KOPT-K1 (cell line): ENCODE measurements around the gene CFAP251.

ENCODE experiments used
- H3K27ac ChIP-seq: fragments of 200-600 bp; sonication (generic); 2 replicates; pipeline ENCODE4 v1.5.1; 2016; ENCODE audit warnings: antibody characterized with exemption, mild to moderate bottlenecking, low read depth, low read length; ENCODE audit not compliant: poor library complexity, severe bottlenecking
- H3K36me3 ChIP-seq: fragments of 200-600 bp; sonication (generic); 2 replicates; pipeline ENCODE4 v1.5.1; 2017; ENCODE audit warnings: antibody characterized with exemption, mild to moderate bottlenecking, low read length, moderate library complexity; ENCODE audit not compliant: insufficient read depth
- H3K9me3 ChIP-seq: fragments of 200-600 bp; sonication (generic); 2 replicates; pipeline ENCODE4 v1.5.1; 2017; ENCODE audit warnings: antibody characterized with exemption, low read length, mild to moderate bottlenecking; ENCODE audit not compliant: insufficient read depth, poor library complexity, severe bottlenecking

Gene CFAP251

GRCh38 chr12:122049827-122050226 lies 131.4 kb downstream of the CFAP251 start:
- Histone ChIP-seq H3K9me3 (no peaks in the 10 kb centered on the region), H3K27ac (no peak overlapping the region), H3K36me3 (peaks cover 78% of the 10 kb centered on the region)

DNA sequence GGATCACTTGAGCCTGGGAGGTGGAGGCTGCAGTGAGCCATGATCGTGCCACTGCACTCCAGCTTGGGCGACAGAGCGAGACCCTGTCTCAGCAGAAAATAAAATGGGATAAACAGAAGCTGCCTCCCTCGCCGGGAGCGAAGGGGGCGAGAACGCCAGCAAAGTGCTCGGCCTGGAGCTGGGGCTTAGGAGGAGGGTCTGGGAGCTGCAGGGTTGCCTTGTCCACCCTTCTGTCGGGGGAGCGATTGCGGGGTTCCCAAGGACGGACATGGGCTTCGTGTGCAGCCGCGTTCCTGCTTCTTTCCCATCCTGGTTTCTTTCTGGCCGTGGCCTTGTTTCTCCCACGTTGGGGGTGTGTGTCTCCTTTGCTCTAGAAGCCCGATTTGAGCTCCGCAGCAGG lies 132.3 kb downstream of the CFAP251 start:
- Histone ChIP-seq H3K27ac (no peak overlapping the region), H3K9me3 (no peaks in the 10 kb centered on the region), H3K36me3 (peaks cover 78% of the 10 kb centered on the region)

- Histone ChIP-seq H3K36me3 (peaks cover 78% of the 10 kb centered on the region), H3K9me3 (no peaks in the 10 kb centered on the region), H3K27ac (no peak overlapping the region)
Observed at GRCh38 chr12:122051231-122051876, 133.0 kb downstream of the CFAP251 start.

DNA sequence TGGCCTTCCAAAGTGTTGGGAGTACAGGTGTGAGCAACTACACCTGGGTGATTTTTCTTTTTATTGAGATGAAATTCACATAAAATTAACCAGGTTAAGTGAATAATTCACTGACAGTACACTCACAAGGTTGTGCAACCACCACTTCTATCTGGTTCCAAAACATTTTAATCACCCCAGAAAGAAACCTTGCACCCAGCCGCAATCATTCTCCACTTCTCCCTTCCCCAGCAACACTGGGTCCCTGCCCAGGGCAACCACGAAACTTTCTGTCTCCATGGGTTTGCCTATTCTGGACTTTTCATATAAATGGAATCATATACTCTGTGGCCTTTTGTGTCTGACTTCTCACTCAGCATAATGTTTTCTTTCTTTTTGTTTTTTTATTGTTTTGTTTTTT lies 133.9 kb downstream of the CFAP251 start:
- Histone ChIP-seq H3K36me3 (peaks cover 78% of the 10 kb centered on the region), H3K27ac (no peak overlapping the region)

More for the DNA sequence above, 133.9 kb downstream of the CFAP251 start:
- no peaks in the 10 kb centered on the region for H3K9me3 ChIP-seq
